Measurements from ENCODE around the gene WFIKKN2. TPM values are rescaled to one million over a fixed set of nuclear protein-coding genes. Genes with fewer than 3 reads are reported as not detected.

Gene WFIKKN2
- total and polyA plus RNA-seq, 2 of the 8 experiments (the other 6 are each of a cell fraction or from before 2014, with no cell fraction given), result 0.07 to 0.30 TPM

DNA sequence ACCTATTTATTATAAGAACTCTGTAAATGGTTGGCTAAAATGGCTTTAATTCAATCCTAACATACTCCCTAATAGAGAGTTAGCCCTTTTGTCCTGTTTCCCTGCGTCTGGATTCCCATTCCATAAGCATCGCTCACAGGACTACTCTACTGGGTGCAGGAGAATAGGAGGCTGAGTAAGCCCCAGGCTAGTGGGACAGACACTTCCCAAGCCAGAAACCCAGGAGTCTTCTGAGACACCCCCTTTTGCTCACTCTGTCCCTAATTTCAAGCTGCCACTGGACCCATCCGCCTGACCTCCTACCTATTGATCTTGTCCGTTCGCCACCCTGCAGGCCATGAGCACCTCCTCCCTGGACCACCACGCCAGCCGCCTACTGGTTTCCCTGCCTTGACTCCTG lies 47.5 kb downstream of the WFIKKN2 start:
- no peak overlapping the region for H3K23ac ChIP-seq (ENCODE audit: insufficient read length)
- FAIRE-seq (no peak), DNase-seq (ENCODE audit: low read depth in 1 of 2, low spot score in 2 of 2) (no peak)
- no peak overlapping the region for H3K4me3 ChIP-seq (ENCODE audit: extremely low read depth in 1 of 4, insufficient read depth in 2 of 4, low read depth in 3 of 4, low read length in 4 of 4)
- no peak overlapping the region for H2BK120ac ChIP-seq (replicated peaks; ENCODE audit: low read depth, low read length)
- CTCF ChIA-PET (ENCODE audit: partially characterized antibody), result no interaction called here
- no peak overlapping the region for H3K14ac ChIP-seq (ENCODE audit: insufficient read length)
- H4K91ac ChIP-seq (replicated peaks; ENCODE audit: insufficient read length, low read length), result no peak overlapping the region
- H3K79me1 ChIP-seq (ENCODE audit: low read depth, low read length), result no peaks in the 10 kb centered on the region
- 96% methylated on average over 7 of the region's 7 CpGs; no CpG with 5 or more reads in 1 of the 2 experiments for WGBS, 2 experiments (ENCODE audit: extremely low coverage in 1 of 2, insufficient coverage in 1 of 2, insufficient read length in 1 of 2, insufficient replicate concordance in 2 of 2, low coverage in 1 of 2, low lambda C conversion rate in 2 of 2, missing lambda C conversion rate in 1 of 2)
- no peaks in the 10 kb centered on the region for H4K20me1 ChIP-seq (replicated peaks in 1 of 2; ENCODE audit: control insufficient read depth in 1 of 2, insufficient read depth in 2 of 2, low read length in 2 of 2)
- H2BK12ac ChIP-seq (ENCODE audit: low read depth, low read length), result no peak overlapping the region
- TF ChIP-seq, protein P1, sequence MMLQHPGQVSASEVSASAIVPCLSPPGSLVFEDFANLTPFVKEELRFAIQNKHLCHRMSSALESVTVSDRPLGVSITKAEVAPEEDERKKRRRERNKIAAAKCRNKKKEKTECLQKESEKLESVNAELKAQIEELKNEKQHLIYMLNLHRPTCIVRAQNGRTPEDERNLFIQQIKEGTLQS (IDR thresholded peaks at IDR 0.05; ENCODE audit: insufficient read depth, low read depth, low read length), result no peak
- TF ChIP-seq CBX8 (IDR thresholded peaks at IDR 0.05; ENCODE audit: borderline replicate concordance, low read depth, low read length) (no peak), EZH2 (IDR thresholded peaks at IDR 0.05; ENCODE audit: low read depth, low read length, severe bottlenecking) (no peak), ASH2L (IDR thresholded peaks at IDR 0.05; ENCODE audit: low read length) (no peak), POLR2AphosphoS5 (IDR thresholded peaks at IDR 0.05; ENCODE audit: low read depth, low read length) (no peak), JUN (IDR thresholded peaks at IDR 0.05; ENCODE audit: low read depth, low read length) (no peak), HDAC2 (IDR thresholded peaks at IDR 0.05; ENCODE audit: borderline replicate concordance in 1 of 2, low read depth in 2 of 2, low read length in 2 of 2) (no peak), CHD2 (IDR thresholded peaks at IDR 0.05; ENCODE audit: low read length) (no peak), CEBPB (IDR thresholded peaks at IDR 0.05; ENCODE audit: low read depth, low read length) (no peak)
- TF ChIP-seq, protein P2, sequence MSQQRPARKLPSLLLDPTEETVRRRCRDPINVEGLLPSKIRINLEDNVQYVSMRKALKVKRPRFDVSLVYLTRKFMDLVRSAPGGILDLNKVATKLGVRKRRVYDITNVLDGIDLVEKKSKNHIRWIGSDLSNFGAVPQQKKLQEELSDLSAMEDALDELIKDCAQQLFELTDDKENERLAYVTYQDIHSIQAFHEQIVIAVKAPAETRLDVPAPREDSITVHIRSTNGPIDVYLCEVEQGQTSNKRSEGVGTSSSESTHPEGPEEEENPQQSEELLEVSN (IDR thresholded peaks at IDR 0.05), result no peak
- no peaks in the 10 kb centered on the region for H3K79me2 ChIP-seq (ENCODE audit: control insufficient read depth in 1 of 2, insufficient read depth in 2 of 2, low read length in 2 of 2)
- H3K27ac ChIP-seq (ENCODE audit: low read depth, low read length), result no peak overlapping the region
- peaks cover 0 to 5% (median under 1%) of the 10 kb centered on the region in 4 experiments; a peak in 2 of 7 replicates for H3K4me1 ChIP-seq (replicated peaks in 1 of 4; ENCODE audit: control insufficient read depth in 3 of 4, insufficient read depth in 4 of 4, low read length in 3 of 4)
- no peak overlapping the region for H3K56ac ChIP-seq (replicated peaks; ENCODE audit: insufficient read length, low read depth, low read length)
- H2BK15ac ChIP-seq (ENCODE audit: low read length), result no peak overlapping the region
- H3K4me2 ChIP-seq (ENCODE audit: insufficient read depth in 1 of 2, low read depth in 2 of 2, low read length in 2 of 2), result no peak overlapping the region
- no peak overlapping the region for H4K8ac ChIP-seq (ENCODE audit: extremely low read depth, insufficient read depth, low read length)
- no peaks in the 10 kb centered on the region for H3K27me3 ChIP-seq (replicated peaks in 1 of 4; ENCODE audit: control insufficient read depth in 3 of 4, extremely low read depth in 1 of 4, insufficient read depth in 3 of 4, low read length in 3 of 4)
- POLR2A ChIA-PET (ENCODE audit: partially characterized antibody), result interaction anchor here (1.4 to 1.6 kb wide), 2 partner anchors 9 to 16 kb away, joined by 4 to 5 read pairs; partner anchors contain the start of gene TOB1
- no peak overlapping the region for H3K9ac ChIP-seq (replicated peaks in 1 of 4; ENCODE audit: extremely low read depth in 1 of 4, low read depth in 3 of 4, low read length in 3 of 4)
- no peak overlapping the region for H2AK5ac ChIP-seq (ENCODE audit: low read depth, low read length)
- no peak overlapping the region for H2AFZ ChIP-seq (ENCODE audit: low read length)
- H2BK20ac ChIP-seq (ENCODE audit: low read length), result no peak overlapping the region
- peaks cover 0 to 3% of the 10 kb centered on the region in 2 experiments; a peak in 2 of 4 replicates for H3K9me3 ChIP-seq (ENCODE audit: insufficient read depth in 2 of 2, low read depth in 1 of 2, low read length in 1 of 2)
- no peaks in the 10 kb centered on the region for H3K36me3 ChIP-seq (ENCODE audit: control insufficient read depth in 2 of 4, insufficient read depth in 4 of 4, low read length in 3 of 4)
- H3K23me2 ChIP-seq (ENCODE audit: low read depth, low read length), result no peaks in the 10 kb centered on the region
- H3K4ac ChIP-seq (replicated peaks; ENCODE audit: insufficient read length, low read depth, low read length), result no peak overlapping the region
- H4K5ac ChIP-seq (ENCODE audit: insufficient read length, low read depth, low read length), result no peak overlapping the region
- no peak overlapping the region for H2BK5ac ChIP-seq (ENCODE audit: low read depth, low read length)
- no peak overlapping the region for H3K18ac ChIP-seq (ENCODE audit: extremely low read depth, low read length)

Measured in H1 (cell line).